Mucosa of descending colon (tissue), 3 donors: ENCODE measurements around the gene RTN4R. TPM values are rescaled to one million over a fixed set of nuclear protein-coding genes. Genes with fewer than 3 reads are reported as not detected.

Experiments used
- ATAC-seq: fragments of 200-7000 bp; cut with Tn5 transposase; one replicate; pipeline ENCODE4 v1.9.1; 2020; ENCODE audit warnings: mild to moderate bottlenecking, moderate library complexity
- DNase-seq, 3 donors: peaks; one replicate each; pipeline ENCODE4 v3.0.0-alpha.2; 2020
- H3K36me3 ChIP-seq: fragments of 200-600 bp; one replicate; pipeline ENCODE4 v1.8.0; 2021; ENCODE audit warnings: low read depth, mild to moderate bottlenecking
- H3K4me1 ChIP-seq: fragments of 200-600 bp; one replicate; pipeline ENCODE4 v1.8.0; 2021; ENCODE audit warnings: low read depth, mild to moderate bottlenecking
- H3K4me3 ChIP-seq: fragments of 200-600 bp; one replicate; pipeline ENCODE4 v1.8.0; 2021; ENCODE audit warnings: mild to moderate bottlenecking
- H3K9me3 ChIP-seq: fragments of 200-600 bp; one replicate; pipeline ENCODE4 v1.8.0; 2021; ENCODE audit warnings: mild to moderate bottlenecking
- intact Hi-C, 2 donors: fragments of 100-400 bp; cut with DNase I in 1 of 2; cut with micrococcal nuclease in 1 of 2; formaldehyde crosslinking; loops; one replicate each; pipeline versions ENCODE4 v1.11.0 to v1.11.1; 2022; cut with DNase I, micrococcal nuclease
- total RNA-seq, 3 donors: library from RNA; stranded (reverse); fragmentation: NEBNext Ultra II Directional in 2 of 3; extraction: Animal tissue kit (Norgen Biotek cat#: 25700) in 2 of 3; gene quantifications; one replicate each; pipeline versions ENCODE4 v1.2.1 to v1.2.4, GENCODE V29; 2021 to 2023
- TF ChIP-seq, protein P1 (sequence below): fragments of 200-600 bp; IDR thresholded peaks from one replicate; pipeline ENCODE4 v1.8.0; 2022; ENCODE audit warnings: antibody characterized with exemption, mild to moderate bottlenecking
- donor health status: DM: no; HTN: no; CAD: no; lungs with moderate emphysema.
- donor health status: DM: no; HTN: no; CAD: no.
- donor health status: DM: no; HTN: yes; CAD: no.

The RTN4R gene
- total RNA-seq, 3 donors from 2014 or later: 1.6 to 3.5 (median 2.5) TPM

DNA sequence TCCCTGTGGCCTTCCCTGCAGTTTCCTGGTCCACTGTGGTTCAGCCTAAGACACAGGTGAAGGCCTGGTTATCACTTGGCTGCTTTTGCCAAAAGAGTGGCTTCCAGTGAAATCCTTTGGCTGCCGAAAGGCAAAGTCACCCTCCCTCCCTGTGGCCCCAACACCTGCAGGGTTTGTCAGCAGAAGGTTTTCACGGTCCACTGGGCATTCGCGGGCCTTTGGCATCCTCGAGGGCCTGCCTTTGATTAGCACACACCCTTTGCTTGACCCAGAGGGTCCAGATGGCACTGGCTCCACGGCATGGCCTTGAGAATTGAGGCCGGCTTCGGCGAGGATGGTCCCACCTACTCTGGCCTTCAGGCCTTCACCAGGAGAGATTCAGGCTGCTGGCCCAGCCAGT is 35.3 kb downstream of the RTN4R start:
- ATAC-seq (no peak), DNase-seq (no peak)
- intact Hi-C loops: no loop called here
- TF ChIP-seq, protein P1, sequence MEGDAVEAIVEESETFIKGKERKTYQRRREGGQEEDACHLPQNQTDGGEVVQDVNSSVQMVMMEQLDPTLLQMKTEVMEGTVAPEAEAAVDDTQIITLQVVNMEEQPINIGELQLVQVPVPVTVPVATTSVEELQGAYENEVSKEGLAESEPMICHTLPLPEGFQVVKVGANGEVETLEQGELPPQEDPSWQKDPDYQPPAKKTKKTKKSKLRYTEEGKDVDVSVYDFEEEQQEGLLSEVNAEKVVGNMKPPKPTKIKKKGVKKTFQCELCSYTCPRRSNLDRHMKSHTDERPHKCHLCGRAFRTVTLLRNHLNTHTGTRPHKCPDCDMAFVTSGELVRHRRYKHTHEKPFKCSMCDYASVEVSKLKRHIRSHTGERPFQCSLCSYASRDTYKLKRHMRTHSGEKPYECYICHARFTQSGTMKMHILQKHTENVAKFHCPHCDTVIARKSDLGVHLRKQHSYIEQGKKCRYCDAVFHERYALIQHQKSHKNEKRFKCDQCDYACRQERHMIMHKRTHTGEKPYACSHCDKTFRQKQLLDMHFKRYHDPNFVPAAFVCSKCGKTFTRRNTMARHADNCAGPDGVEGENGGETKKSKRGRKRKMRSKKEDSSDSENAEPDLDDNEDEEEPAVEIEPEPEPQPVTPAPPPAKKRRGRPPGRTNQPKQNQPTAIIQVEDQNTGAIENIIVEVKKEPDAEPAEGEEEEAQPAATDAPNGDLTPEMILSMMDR: no peak
- Histone ChIP-seq H3K9me3 (no peaks in the 10 kb centered on the region), H3K4me3 (no peak overlapping the region), H3K4me1 (no peaks in the 10 kb centered on the region), H3K36me3 (no peaks in the 10 kb centered on the region)

DNA sequence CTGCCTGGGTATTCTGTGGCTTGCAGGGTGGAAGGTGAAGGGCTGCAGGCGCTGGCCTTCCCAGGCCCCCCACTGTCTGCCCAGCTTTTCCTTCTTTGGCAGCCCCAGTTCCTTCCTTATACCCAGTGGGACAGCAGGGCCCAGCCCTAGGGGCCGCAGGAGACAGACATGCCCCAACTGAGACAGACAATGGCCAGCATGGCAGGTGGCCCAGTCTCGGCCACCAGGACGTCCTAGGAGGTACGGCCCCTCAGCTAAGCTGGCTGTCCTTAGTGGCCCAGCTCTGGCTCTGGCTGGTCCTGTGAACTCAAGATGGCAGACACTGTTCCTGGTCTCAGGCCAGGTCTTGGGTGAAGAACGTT is 35.9 kb downstream of the RTN4R start:
- H3K9me3 ChIP-seq: no peaks in the 10 kb centered on the region
- intact Hi-C loops: no loop called here
- TF ChIP-seq, protein P1: no peak
- ATAC-seq: no peak
- H3K36me3 ChIP-seq: no peaks in the 10 kb centered on the region
- no peak overlapping the region for H3K4me3 ChIP-seq
- H3K4me1 ChIP-seq: no peaks in the 10 kb centered on the region
- no peak for DNase-seq

DNA sequence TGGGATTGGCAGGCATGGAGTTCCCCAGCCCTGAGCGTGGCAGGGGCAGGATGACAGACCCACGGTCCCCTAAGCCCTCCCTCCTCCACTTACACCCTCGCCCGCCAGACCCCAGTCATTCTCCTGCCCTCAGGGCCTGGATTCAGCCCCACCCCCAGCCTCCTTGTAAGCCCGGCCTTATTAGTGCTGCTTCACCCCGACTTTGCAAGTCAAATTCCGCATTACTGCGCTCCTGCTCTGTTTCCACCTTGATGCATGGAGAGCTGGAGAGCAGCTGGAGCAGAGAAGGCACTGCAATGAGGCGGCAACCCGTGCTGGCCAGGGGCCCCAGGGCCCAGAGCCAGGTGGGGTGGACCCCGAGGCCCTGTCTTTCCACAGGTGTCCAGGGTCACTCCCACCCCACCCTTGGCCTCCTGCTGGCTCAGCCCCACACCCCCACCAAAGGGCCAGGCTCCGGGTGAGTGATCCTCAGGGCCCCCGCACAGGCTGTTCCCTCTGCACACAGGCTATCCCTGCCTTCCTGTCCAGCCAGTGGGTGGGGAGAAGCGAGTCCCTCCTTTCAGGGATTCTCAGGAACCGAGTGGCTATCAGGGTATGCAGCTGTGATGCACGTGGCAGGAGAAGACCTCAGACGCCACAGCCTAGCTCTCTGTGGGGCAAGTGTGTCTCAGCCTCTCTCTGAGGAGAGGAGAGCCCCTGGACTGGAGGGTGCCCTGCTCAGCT is 36.4 kb downstream of the RTN4R start:
- H3K9me3 ChIP-seq: no peaks in the 10 kb centered on the region
- ATAC-seq (no peak), DNase-seq (no peak)
- TF ChIP-seq, protein P1: no peak
- intact Hi-C loops: no loop called here
- H3K4me3 ChIP-seq: no peak overlapping the region
- no peaks in the 10 kb centered on the region for H3K36me3 ChIP-seq
- no peaks in the 10 kb centered on the region for H3K4me1 ChIP-seq

DNA sequence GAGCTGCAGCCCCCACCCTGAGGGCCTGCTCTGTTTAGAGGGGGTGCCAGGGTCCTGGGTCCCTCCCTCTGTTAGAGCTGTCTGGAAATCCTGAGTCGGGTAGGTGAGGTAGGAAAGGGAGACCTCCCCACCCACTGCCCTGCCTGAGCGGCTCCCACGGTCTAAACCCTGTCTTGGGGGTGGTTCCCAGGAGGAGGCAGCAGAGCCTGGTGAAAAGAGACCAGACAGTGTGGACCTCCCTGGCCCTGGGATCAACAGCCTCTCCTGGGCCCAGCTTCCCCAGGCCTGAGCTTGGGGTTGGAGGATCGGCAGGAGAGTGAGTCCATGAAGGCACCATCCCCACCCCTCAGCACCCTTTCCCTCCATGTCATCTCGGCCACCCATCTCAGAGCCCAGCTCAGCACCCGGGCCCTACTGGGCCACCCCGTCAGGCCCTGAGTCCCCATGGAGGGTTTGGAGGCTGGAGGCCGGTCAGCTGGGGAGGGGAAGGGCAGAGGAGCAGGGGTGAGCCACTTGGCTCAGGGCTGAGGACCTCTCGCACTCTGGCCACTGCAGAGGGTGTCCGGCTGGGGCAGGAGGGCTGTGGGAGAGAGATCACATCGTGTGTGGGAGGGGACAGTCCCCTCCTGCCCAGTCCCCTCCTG is 37.2 kb downstream of the RTN4R start:
- no peaks in the 10 kb centered on the region for H3K4me1 ChIP-seq
- DNase-seq (no peak), ATAC-seq (no peak)
- no peaks in the 10 kb centered on the region for H3K36me3 ChIP-seq
- TF ChIP-seq, protein P1: no peak
- H3K4me3 ChIP-seq: no peak overlapping the region
- H3K9me3 ChIP-seq: no peaks in the 10 kb centered on the region
- intact Hi-C loops: no loop called here

DNA sequence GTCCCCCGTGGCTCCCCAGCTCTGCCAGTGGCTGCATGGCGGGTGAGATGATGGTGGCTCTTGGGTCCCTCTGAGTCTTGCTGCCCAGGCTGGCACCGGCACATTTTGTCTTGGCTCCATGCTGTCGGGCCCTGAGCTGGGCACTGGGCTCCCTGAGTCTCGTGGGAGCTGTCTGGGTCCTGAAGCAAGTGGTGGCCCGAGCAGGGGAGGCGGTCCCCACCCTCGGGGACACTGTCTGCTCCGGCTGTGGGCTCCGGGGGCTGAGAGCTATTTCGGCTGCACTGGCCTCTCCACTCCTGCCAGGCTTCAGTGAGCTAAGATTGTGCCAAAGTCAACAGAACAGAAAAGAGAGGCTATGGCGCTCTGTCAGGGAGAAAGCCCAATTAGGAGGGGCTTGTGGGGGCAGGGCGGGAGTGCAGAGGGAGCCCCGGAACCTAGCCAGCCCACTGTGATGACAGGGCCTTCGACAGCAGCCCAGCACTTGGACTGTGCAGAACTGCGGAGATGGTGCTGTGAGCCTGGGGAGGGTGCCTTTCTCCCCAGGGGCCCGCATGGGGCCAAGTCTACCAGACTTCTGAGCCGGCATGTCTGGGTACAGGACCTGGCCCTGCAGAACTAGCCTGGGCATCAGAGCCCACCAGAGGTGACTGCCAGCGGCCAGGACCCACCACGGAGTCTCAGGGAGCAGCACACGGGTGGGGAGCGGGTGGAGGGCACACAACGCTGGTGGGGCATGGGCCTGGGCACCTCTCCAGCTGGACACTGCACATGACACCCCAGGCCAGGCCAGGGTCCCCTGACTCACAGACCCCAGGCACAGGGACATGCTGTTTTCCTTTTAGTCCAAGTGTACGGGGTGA is 38.0 kb downstream of the RTN4R start:
- ATAC-seq (no peak), DNase-seq (no peak)
- Histone ChIP-seq H3K36me3 (no peaks in the 10 kb centered on the region), H3K4me1 (no peaks in the 10 kb centered on the region), H3K9me3 (no peaks in the 10 kb centered on the region), H3K4me3 (no peak overlapping the region)
- TF ChIP-seq, protein P1: no peak
- intact Hi-C loops: no loop called here
